GM12878 (cell line): Measurements from ENCODE around the gene AKAP9. TPM values are rescaled to one million over a fixed set of nuclear protein-coding genes. Genes with fewer than 3 reads are reported as not detected.

Experiments used
- ATAC-seq: fragments of 200-7000 bp; cut with Tn5 transposase; 3 replicates; pipeline ENCODE4 v1.9.1; 2020; ENCODE audit warnings: mild to moderate bottlenecking, moderate library complexity
- BruUV-seq: library from RNA; stranded (reverse); fragments of 400-500 nt; replicated peaks from 2 replicates; lab custom pipeline; 2021; lab: Mats Ljungman, UMichigan
- CTCF ChIA-PET: fragments of 300-600 bp; sonication (Branson Sonifier 250); formaldehyde crosslinking; extraction: SDS; loops from one replicate; lab custom pipeline; 2021; ENCODE audit warnings: inconsistent platforms; lab: Yijun Ruan, JAX
- POLR2A ChIA-PET: fragments of 350-600 bp; formaldehyde crosslinking; extraction: SDS; loops from one replicate; lab custom pipeline; 2021; ENCODE audit warnings: inconsistent platforms; lab: Charles Lee
- RAD21 ChIA-PET: fragments of 300-600 bp; sonication (Branson Sonifier 250); formaldehyde crosslinking; loops from one replicate; lab custom pipeline; 2023; ENCODE audit warnings: antibody characterized with exemption; ENCODE audit not compliant: unreplicated experiment; lab: Charles Lee
- SMC1A ChIA-PET: fragments of 300-600 bp; sonication (Branson Sonifier 250); formaldehyde crosslinking; loops from one replicate; lab custom pipeline; 2023; ENCODE audit not compliant: unreplicated experiment, uncharacterized antibody; lab: Charles Lee
- DNase-seq: peaks from one replicate; pipeline ENCODE4 v3.0.0-alpha.2; 2011; ENCODE audit warnings: low read depth, low spot score
- FAIRE-seq: peaks from 3 replicates; lab custom pipeline; 2011; peaks lifted over from hg19 to GRCh38; lab: Jason Lieb, UNC
- H2AFZ ChIP-seq: 2 replicates; pipeline ENCODE4 v1.6.0; 2011; ENCODE audit warnings: low read depth, low read length, control low read depth; ENCODE audit not compliant: control insufficient read depth
- H3K27ac ChIP-seq: 2 replicates; pipeline ENCODE4 v1.5.1; 2011; ENCODE audit warnings: control low read depth; ENCODE audit not compliant: control insufficient read depth, insufficient read depth
- H3K27me3 ChIP-seq, 2 experiments: replicated peaks in 1 of 2; 2 replicates each; pipeline versions ENCODE4 v1.6.0 to v1.6.1; 2011; ENCODE audit warnings: low read length in 1 of 2; ENCODE audit not compliant: control insufficient read depth in 2 of 2, insufficient read depth in 2 of 2
- H3K36me3 ChIP-seq, 2 experiments: 2 replicates each; pipeline ENCODE4 v1.5.1; 2011; ENCODE audit warnings: low read length in 1 of 2; ENCODE audit not compliant: control insufficient read depth in 2 of 2, insufficient read depth in 2 of 2
- H3K4me1 ChIP-seq: 2 replicates; pipeline ENCODE4 v1.6.1; 2011; ENCODE audit warnings: mild to moderate bottlenecking, low read length, moderate library complexity, mixed read lengths; ENCODE audit not compliant: control insufficient read depth, insufficient read depth
- H3K4me2 ChIP-seq: 2 replicates; pipeline ENCODE4 v1.6.0; 2011; ENCODE audit warnings: control low read depth; ENCODE audit not compliant: control insufficient read depth, insufficient read depth
- H3K4me3 ChIP-seq: fragments of 200-600 bp; sonication (generic); 2 replicates; pipeline ENCODE4 v1.5.1; 2016
- H3K79me2 ChIP-seq: 2 replicates; pipeline ENCODE4 v1.6.0; 2011; ENCODE audit warnings: low read length; ENCODE audit not compliant: control insufficient read depth, insufficient read depth
- H3K9ac ChIP-seq: 2 replicates; pipeline ENCODE4 v1.8.0; 2011; ENCODE audit warnings: low read length, control low read depth, mixed read lengths; ENCODE audit not compliant: control insufficient read depth, insufficient read depth
- H3K9me3 ChIP-seq: replicated peaks from 3 replicates; pipeline ENCODE4 v1.5.1; 2011; ENCODE audit warnings: mild to moderate bottlenecking, low read length; ENCODE audit not compliant: control insufficient read depth, insufficient read depth
- H4K20me1 ChIP-seq: 2 replicates; pipeline ENCODE4 v1.6.0; 2011; ENCODE audit not compliant: control insufficient read depth, insufficient read depth
- BCL3 ChIP-seq: IDR thresholded peaks from 2 replicates; pipeline ENCODE4 v1.6.1; 2011; ENCODE audit warnings: borderline replicate concordance, low read depth, mild to moderate bottlenecking, moderate library complexity, low read length; ENCODE audit not compliant: insufficient read depth, poor library complexity, severe bottlenecking
- NFIC ChIP-seq: IDR thresholded peaks from 2 replicates; pipeline ENCODE4 v1.6.1; 2012; ENCODE audit warnings: low read depth, mild to moderate bottlenecking, inconsistent platforms, low read length, moderate library complexity
- RCOR1 ChIP-seq: conservative IDR thresholded peaks from 2 replicates; pipeline ENCODE4 v1.6.1; 2012; ENCODE audit warnings: low read depth, low read length, improper control_type of control experiment
- RELA ChIP-seq: fragments of 450-650 bp; IDR thresholded peaks from 2 replicates; pipeline ENCODE4 v1.8.0; 2014; ENCODE audit warnings: borderline replicate concordance; ENCODE audit not compliant: partially characterized antibody
- RUNX3 ChIP-seq: IDR thresholded peaks from 2 replicates; pipeline ENCODE4 v1.6.1; 2012; ENCODE audit warnings: low read length, inconsistent platforms
- SPI1 ChIP-seq: IDR thresholded peaks from 2 replicates; pipeline ENCODE4 v1.6.1; 2011; ENCODE audit warnings: low read depth, mild to moderate bottlenecking, low read length, moderate library complexity, borderline replicate concordance; ENCODE audit not compliant: insufficient read depth
- STAT1 ChIP-seq: fragments of 450-650 bp; conservative IDR thresholded peaks from 2 replicates; pipeline ENCODE4 v1.6.1; 2014; ENCODE audit warnings: antibody characterized with exemption, mild to moderate bottlenecking
- TCF3 ChIP-seq: IDR thresholded peaks from 2 replicates; pipeline ENCODE4 v1.6.1; 2012; ENCODE audit warnings: low read depth, mild to moderate bottlenecking, low read length, borderline replicate concordance; ENCODE audit not compliant: insufficient read depth
- ZNF274 ChIP-seq: IDR thresholded peaks from one replicate; pipeline ENCODE4 v1.8.0; 2011; ENCODE audit not compliant: insufficient read length, insufficient read depth
- ZZZ3 ChIP-seq: IDR thresholded peaks from 2 replicates; pipeline ENCODE4 v1.6.1; 2011; ENCODE audit warnings: low read depth; ENCODE audit not compliant: control insufficient read depth, insufficient read length
- WGBS: methylation state at CpG from one replicate; pipeline ENCODE4 v1.1.6; 2016; ENCODE audit warnings: low lambda C conversion rate; ENCODE audit not compliant: insufficient replicate concordance, insufficient coverage; ENCODE audit errors: missing lambda C conversion rate; 5-methylcytosine and 5-hydroxymethylcytosine counted together
- in situ Hi-C: fragments of 300-500 bp; cut with MboI; formaldehyde crosslinking; loops from 9 replicates; pipeline ENCODE4 v1.14.3; 2018; ENCODE audit warnings: mixed read lengths
- intact Hi-C: fragments of 100-400 bp; cut with micrococcal nuclease; formaldehyde crosslinking; loops from one replicate; pipeline ENCODE4 v1.14.2; 2022; ENCODE audit not compliant: unreplicated experiment
- polyA plus RNA-seq, 11 experiments: library from polyadenylated mRNA; depleted of rRNA in 4 of 11; unstranded in 6 of 11; stranded (reverse) in 5 of 11; fragments of >200 nt; fragmentation: Nextera tagmentation in 4 of 11; fragmentation: Illumina TruSeq in 1 of 11; extraction: Ambion mirVana in 4 of 11; extraction: Trizol in 1 of 11; gene quantifications; 1 replicate in 1 of 11; 2 replicates in 10 of 11; pipeline versions ENCODE4 v1.2.1 to v1.2.3, GENCODE V29; 2011 to 2016; ENCODE audit warnings: inconsistent platforms in 2 of 11, missing spikeins in 2 of 11, low read depth in 1 of 11
- total RNA-seq, 4 experiments: library from RNA; depleted of rRNA in 3 of 4; stranded (reverse); fragments of >200 nt in 3 of 4; fragmentation: Illumina TruSeq in 1 of 4; extraction: Trizol in 1 of 4; gene quantifications; 2 replicates each; pipeline versions ENCODE4 v1.2.1 to v1.2.3, GENCODE V29; 2013 to 2021
- TF ChIP-seq, protein P1 (sequence below): fragments of 450-650 bp; conservative IDR thresholded peaks from 2 replicates; pipeline ENCODE4 v1.6.1; 2017; ENCODE audit warnings: mild to moderate bottlenecking, moderate library complexity

Gene AKAP9
- total and polyA plus RNA-seq, 10 of the 15 experiments (the other 5 are each of a cell fraction or from before 2014, with no cell fraction given), result 21.1 to 62.8 (median 31.6) TPM

DNA sequence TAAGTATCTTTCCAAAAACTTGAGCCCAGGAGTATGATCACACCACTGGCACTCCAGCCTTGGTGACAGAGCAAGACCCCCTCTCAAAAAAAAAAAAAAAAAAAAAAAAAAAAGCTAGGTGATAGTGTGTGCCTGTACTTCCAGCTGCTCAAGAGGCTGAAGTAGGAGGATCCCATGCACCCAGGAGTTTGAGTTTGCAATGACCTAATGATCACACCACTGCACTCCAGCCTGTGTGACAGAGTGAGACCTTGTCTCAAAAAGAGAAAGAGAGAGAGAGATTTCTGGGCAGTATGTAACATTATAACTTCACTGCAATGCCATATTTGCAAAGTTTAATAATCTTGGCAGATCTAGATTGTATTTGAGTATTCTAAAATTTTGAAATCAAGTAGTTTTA, 47.6 kb downstream of the AKAP9 start (continued):
- no peak for TF ChIP-seq TCF3

- Histone ChIP-seq H4K20me1 (no peaks in the 10 kb centered on the region), H3K27ac (peak overlapping the region; percentile 26; the same call in 1 of the 2 replicates), H3K4me1 (peaks cover 17% of the 10 kb centered on the region), H3K9me3 (no peaks in the 10 kb centered on the region), H2AFZ (no peak overlapping the region), H3K36me3 (peaks cover 2 to 6% of the 10 kb centered on the region in 2 experiments; a peak in 3 of 4 replicates), H3K4me3 (no peak overlapping the region), H3K4me2 (peak overlapping the region; percentile 34; the same call in 1 of the 2 replicates), H3K79me2 (no peaks in the 10 kb centered on the region), H3K27me3 (no peaks in the 10 kb centered on the region), H3K9ac (no peak overlapping the region)
- no TSS peak for BruUV-seq
- in situ Hi-C loops (no loop called here), intact Hi-C loops (no loop called here)
- SMC1A ChIA-PET, result no interaction called here
- CTCF ChIA-PET, result interaction anchor here (1.6 kb wide), 1 partner anchor 19 kb away, joined by 3 read pairs; no protein-coding TSS in a partner anchor
- FAIRE-seq (no peak), ATAC-seq (no peak; the same call in 2 of the 3 replicates), DNase-seq (no peak)
- POLR2A ChIA-PET, result no interaction called here
- TF ChIP-seq RCOR1 (no peak), RUNX3 (peak; percentile 91)
- 23% methylated on average over 3 of the region's 3 CpGs for WGBS
- RAD21 ChIA-PET, result no interaction called here
Measured at GRCh38 chr7:91993976-91994375, 53.3 kb downstream of the AKAP9 start.

DNA sequence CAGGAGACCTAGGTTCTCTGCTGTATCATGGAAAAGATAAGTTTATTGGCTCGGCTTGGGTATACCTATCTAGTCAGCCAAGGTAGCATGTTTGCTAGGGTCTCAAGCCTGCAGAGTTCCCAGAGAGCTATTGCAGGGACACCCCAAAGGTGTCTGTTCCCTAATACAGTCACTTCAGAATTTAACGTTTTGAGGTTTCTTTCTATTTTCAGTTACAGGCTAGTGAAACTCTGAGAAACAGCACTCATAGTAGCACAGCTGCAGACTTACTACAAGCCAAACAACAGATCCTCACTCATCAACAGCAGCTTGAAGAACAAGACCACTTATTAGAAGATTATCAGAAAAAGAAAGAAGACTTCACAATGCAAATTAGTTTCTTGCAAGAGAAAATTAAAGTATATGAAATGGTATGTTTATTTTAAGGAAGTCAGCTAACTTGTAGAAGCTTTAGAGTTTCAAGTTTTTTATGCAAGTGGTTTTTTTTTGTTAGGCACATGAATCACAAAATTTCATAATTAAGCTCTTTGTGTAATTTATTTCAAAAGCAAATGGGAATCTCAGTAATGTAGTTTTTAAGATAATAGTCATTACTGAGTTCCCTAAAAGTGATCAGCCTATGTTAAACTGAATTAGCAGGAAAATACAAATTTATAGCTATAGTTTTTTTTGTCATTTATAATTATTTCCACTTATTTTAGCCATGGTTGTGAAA, 54.9 kb downstream of the AKAP9 start:
- Histone ChIP-seq H3K4me3 (no peak overlapping the region), H3K27ac (peak overlapping the region; percentile 62), H3K4me2 (peak overlapping the region; percentile 62), H3K4me1 (peaks cover 17% of the 10 kb centered on the region), H3K79me2 (no peaks in the 10 kb centered on the region), H3K9ac (no peak overlapping the region), H3K36me3 (peaks cover 2 to 6% of the 10 kb centered on the region in 2 experiments; a peak in 3 of 4 replicates), H3K27me3 (no peaks in the 10 kb centered on the region), H3K9me3 (no peaks in the 10 kb centered on the region), H4K20me1 (no peaks in the 10 kb centered on the region), H2AFZ (no peak overlapping the region)
- ChIA-PET SMC1A (interaction anchor here (1.0 to 1.5 kb wide), 2 partner anchors 46 to 197 kb away, joined by 3 read pairs; no protein-coding TSS in a partner anchor), POLR2A (no interaction called here), CTCF (interaction anchor here (0.8 to 0.9 kb wide), 2 partner anchors 27 to 115 kb away, joined by 3 to 4 read pairs; partner anchors contain the start of gene MTERF1), RAD21 (no interaction called here)
- ATAC-seq (peak; percentile 75), DNase-seq (peak; percentile 45), FAIRE-seq (peak; percentile 44)
- no TSS peak for BruUV-seq
- in situ Hi-C loops, result no loop called here
- intact Hi-C loops, result no loop called here
- 32% methylated on average over 2 of the region's 2 CpGs for WGBS
- TF ChIP-seq BCL3, result no peak
- TF ChIP-seq, protein P1, sequence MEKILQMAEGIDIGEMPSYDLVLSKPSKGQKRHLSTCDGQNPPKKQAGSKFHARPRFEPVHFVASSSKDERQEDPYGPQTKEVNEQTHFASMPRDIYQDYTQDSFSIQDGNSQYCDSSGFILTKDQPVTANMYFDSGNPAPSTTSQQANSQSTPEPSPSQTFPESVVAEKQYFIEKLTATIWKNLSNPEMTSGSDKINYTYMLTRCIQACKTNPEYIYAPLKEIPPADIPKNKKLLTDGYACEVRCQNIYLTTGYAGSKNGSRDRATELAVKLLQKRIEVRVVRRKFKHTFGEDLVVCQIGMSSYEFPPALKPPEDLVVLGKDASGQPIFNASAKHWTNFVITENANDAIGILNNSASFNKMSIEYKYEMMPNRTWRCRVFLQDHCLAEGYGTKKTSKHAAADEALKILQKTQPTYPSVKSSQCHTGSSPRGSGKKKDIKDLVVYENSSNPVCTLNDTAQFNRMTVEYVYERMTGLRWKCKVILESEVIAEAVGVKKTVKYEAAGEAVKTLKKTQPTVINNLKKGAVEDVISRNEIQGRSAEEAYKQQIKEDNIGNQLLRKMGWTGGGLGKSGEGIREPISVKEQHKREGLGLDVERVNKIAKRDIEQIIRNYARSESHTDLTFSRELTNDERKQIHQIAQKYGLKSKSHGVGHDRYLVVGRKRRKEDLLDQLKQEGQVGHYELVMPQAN, result no peak
- peak; percentile 45 for TF ChIP-seq SPI1
- no peak for TF ChIP-seq ZZZ3
- TF ChIP-seq ZNF274, result no peak
- no peak for TF ChIP-seq RELA
- peak; percentile 69 for TF ChIP-seq NFIC
- no peak for TF ChIP-seq STAT1
